ENCODE measurements around the gene TTC23. TPM values are rescaled to one million over a fixed set of nuclear protein-coding genes. Genes with fewer than 3 reads are reported as not detected.
A peak's percentile ranks its signal among the peaks of the same experiment; 100 is the strongest.

TTC23 gene
- total and polyA plus RNA-seq, 5 donors = 8.4 to 18.2 (median 15.5) TPM

DNA sequence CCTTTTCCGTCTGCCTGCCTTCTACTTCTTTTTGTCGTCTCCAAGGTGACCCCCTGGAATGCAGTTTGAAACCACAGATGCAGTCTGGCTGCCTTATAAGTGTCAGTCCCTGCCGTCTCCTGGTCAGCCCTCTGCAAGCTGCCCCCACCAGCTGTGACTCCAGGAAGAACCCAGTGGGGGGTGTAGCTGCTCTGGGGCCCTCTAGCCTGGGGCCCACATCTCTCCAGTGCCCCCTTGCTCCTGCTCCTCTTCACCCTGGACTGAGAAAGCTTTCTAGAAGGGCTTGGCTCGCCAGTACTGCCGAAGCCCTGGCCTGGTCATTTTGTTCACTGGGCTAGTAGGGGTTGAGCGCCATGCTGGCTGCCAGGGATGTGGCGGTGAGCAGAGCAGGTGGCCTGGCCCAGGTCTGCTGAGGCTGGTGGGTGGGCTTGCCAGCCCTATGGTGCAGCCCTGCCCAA, 123.2 kb downstream of the TTC23 start:
- Histone ChIP-seq H3K9me3 (ENCODE audit: control insufficient read depth, low read length) (no peaks in the 10 kb centered on the region), H3K27me3 (ENCODE audit: control insufficient read depth, insufficient read depth) (no peaks in the 10 kb centered on the region), H3K4me3 (ENCODE audit: low read length) (no peak overlapping the region), H3K4me1 (ENCODE audit: control insufficient read depth, insufficient read depth, low read length) (peaks cover 9% of the 10 kb centered on the region), H3K27ac (ENCODE audit: low read length) (peak overlapping the region; percentile 69)
- intact Hi-C loops (cut with DNase I) = no loop called here
- 79% methylated on average over 7 of the region's 7 CpGs for WGBS
- DNase-seq = no peak
- no peak for ATAC-seq

GRCh38 chr15:99125061-99125891, 124.1 kb downstream of the TTC23 start:
- Histone ChIP-seq H3K4me3 (ENCODE audit: low read length) (no peak overlapping the region), H3K27me3 (ENCODE audit: control insufficient read depth, insufficient read depth) (no peaks in the 10 kb centered on the region), H3K27ac (ENCODE audit: low read length) (peak overlapping the region; percentile 90), H3K9me3 (ENCODE audit: control insufficient read depth, low read length) (no peaks in the 10 kb centered on the region), H3K4me1 (ENCODE audit: control insufficient read depth, insufficient read depth, low read length) (peaks cover 9% of the 10 kb centered on the region)
- WGBS = 69% methylated on average over 29 of the region's 29 CpGs
- ATAC-seq (peak in 1 of 2 donors; percentile 15), DNase-seq (peak in 2 of 3 donors; percentile 11 to 57)
- intact Hi-C loops (cut with DNase I) = no loop called here

DNA sequence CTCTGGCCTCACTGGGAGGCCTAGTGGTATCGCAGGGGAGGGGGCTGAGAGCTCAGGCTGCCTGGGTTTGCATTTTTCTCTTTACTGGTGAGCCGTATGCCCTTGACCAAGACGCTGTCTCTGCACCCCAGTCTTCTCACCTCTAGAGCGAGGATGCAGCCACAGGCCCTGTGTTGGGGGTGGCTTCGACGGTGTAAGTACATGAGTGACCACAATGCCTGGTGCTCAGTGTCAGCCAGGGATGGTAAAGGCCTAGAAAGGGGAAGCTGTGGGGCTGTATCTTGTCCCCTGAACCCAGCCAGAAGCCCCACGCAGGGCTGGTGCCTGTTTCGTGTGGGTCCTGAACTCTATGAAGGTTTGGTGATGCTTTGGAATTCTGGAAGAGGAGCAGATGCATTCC, 124.7 kb downstream of the TTC23 start:
- Histone ChIP-seq H3K4me1 (ENCODE audit: control insufficient read depth, insufficient read depth, low read length) (peaks cover 9% of the 10 kb centered on the region), H3K4me3 (ENCODE audit: low read length) (no peak overlapping the region), H3K27ac (ENCODE audit: low read length) (peak overlapping the region; percentile 90), H3K27me3 (ENCODE audit: control insufficient read depth, insufficient read depth) (no peaks in the 10 kb centered on the region), H3K9me3 (ENCODE audit: control insufficient read depth, low read length) (no peaks in the 10 kb centered on the region)
- intact Hi-C loops (cut with DNase I) = no loop called here
- ATAC-seq = no peak
- 79% methylated on average over 8 of the region's 8 CpGs for WGBS
- DNase-seq = peak in 1 of 3 donors; percentile 6

GRCh38 chr15:99123713-99124451, 125.5 kb downstream of the TTC23 start:
- no peak overlapping the region for H3K4me3 ChIP-seq (ENCODE audit: low read length)
- H3K4me1 ChIP-seq (ENCODE audit: control insufficient read depth, insufficient read depth, low read length) = peaks cover 9% of the 10 kb centered on the region
- peak overlapping the region; percentile 90 for H3K27ac ChIP-seq (ENCODE audit: low read length)
- intact Hi-C loops (cut with DNase I) = no loop called here
- no peaks in the 10 kb centered on the region for H3K9me3 ChIP-seq (ENCODE audit: control insufficient read depth, low read length)
- WGBS = 11% methylated on average over 20 of the region's 20 CpGs
- DNase-seq (peak; percentile 90 to 96 (median 95)), ATAC-seq (peak; percentile 94 to 95)
- no peaks in the 10 kb centered on the region for H3K27me3 ChIP-seq (ENCODE audit: control insufficient read depth, insufficient read depth)

DNA sequence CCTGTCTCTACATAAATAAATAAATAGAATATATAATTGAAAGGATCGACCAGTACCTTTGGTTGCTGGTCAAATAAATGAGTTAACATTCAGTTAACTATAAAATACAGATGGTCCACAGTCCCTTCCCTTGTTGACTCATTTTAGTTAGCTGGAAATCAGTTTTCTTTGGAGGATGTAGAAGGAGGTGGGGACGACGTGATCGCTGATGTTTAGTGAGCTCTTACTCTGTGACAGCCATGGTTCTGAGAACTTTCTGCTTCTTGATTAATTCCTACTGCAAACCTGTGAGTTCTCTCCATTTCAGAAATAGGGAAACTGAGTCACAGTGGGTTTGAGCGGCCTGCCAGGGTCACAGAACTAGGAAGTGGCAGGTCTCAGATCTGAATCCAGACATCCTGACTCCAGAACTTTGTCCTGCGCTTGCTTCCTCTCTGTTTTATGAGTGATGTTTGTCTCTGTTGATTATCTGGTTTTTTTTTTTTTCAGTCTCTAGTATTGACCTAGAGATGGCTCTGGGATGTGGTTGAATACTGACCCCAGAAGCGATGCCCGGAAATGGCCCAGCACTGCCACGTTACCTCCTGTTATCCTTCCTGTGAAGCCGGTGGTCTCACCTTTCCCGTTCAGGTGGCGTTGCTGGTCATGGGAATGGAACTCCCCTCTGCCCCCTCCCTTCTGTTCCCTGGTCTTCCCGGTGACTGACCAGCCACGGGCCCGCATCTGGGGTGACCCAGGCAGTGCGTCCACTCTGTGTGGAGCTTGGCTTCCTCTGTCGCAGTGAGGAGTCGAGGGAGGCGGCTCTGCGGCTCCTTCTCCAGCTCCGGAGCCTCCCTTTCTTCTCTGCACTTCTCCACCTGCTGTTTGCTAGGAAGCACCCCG, 126.3 kb downstream of the TTC23 start:
- intact Hi-C loops (cut with DNase I) = no loop called here
- no peak overlapping the region for H3K4me3 ChIP-seq (ENCODE audit: low read length)
- peak overlapping the region; percentile 90 for H3K27ac ChIP-seq (ENCODE audit: low read length)
- peaks cover 9% of the 10 kb centered on the region for H3K4me1 ChIP-seq (ENCODE audit: control insufficient read depth, insufficient read depth, low read length)
- peak in 1 of 2 donors; percentile 38 for ATAC-seq
- DNase-seq = peak in 1 of 3 donors; percentile 70
- 42% methylated on average over 22 of the region's 22 CpGs for WGBS
- H3K9me3 ChIP-seq (ENCODE audit: control insufficient read depth, low read length) = no peaks in the 10 kb centered on the region
- H3K27me3 ChIP-seq (ENCODE audit: control insufficient read depth, insufficient read depth) = no peaks in the 10 kb centered on the region

GRCh38 chr15:99121691-99122410, 127.5 kb downstream of the TTC23 start:
- DNase-seq (no peak), ATAC-seq (no peak)
- Histone ChIP-seq H3K9me3 (ENCODE audit: control insufficient read depth, low read length) (no peaks in the 10 kb centered on the region), H3K4me1 (ENCODE audit: control insufficient read depth, insufficient read depth, low read length) (peaks cover 9% of the 10 kb centered on the region), H3K27me3 (ENCODE audit: control insufficient read depth, insufficient read depth) (no peaks in the 10 kb centered on the region), H3K27ac (ENCODE audit: low read length) (no peak overlapping the region), H3K4me3 (ENCODE audit: low read length) (no peak overlapping the region)
- WGBS = 83% methylated on average over 8 of the region's 8 CpGs
- intact Hi-C loops (cut with DNase I) = no loop called here

- no peaks in the 10 kb centered on the region for H3K9me3 ChIP-seq (ENCODE audit: control insufficient read depth, low read length)
- DNase-seq = peak in 1 of 3 donors; percentile 7
- peaks cover 8% of the 10 kb centered on the region for H3K4me1 ChIP-seq (ENCODE audit: control insufficient read depth, insufficient read depth, low read length)
- H3K4me3 ChIP-seq (ENCODE audit: low read length) = no peak overlapping the region
- H3K27ac ChIP-seq (ENCODE audit: low read length) = no peak overlapping the region
- WGBS = 83% methylated on average over 10 of the region's 10 CpGs
- intact Hi-C loops (cut with DNase I) = no loop called here
- H3K27me3 ChIP-seq (ENCODE audit: control insufficient read depth, insufficient read depth) = no peaks in the 10 kb centered on the region
- no peak for ATAC-seq
Measured at GRCh38 chr15:99121207-99121606, 128.2 kb downstream of the TTC23 start.

GRCh38 chr15:99120050-99120777, 129.2 kb downstream of the TTC23 start:
- intact Hi-C loops (cut with DNase I) = no loop called here
- H3K4me3 ChIP-seq (ENCODE audit: low read length) = no peak overlapping the region
- 80% methylated on average over 12 of the region's 12 CpGs for WGBS
- DNase-seq (no peak), ATAC-seq (no peak)
- H3K27me3 ChIP-seq (ENCODE audit: control insufficient read depth, insufficient read depth) = no peaks in the 10 kb centered on the region
- no peak overlapping the region for H3K27ac ChIP-seq (ENCODE audit: low read length)
- H3K9me3 ChIP-seq (ENCODE audit: control insufficient read depth, low read length) = no peaks in the 10 kb centered on the region
- peaks cover 5% of the 10 kb centered on the region for H3K4me1 ChIP-seq (ENCODE audit: control insufficient read depth, insufficient read depth, low read length)

- DNase-seq (peak in 2 of 3 donors; percentile 11 to 69), ATAC-seq (no peak)
- Histone ChIP-seq H3K4me1 (ENCODE audit: control insufficient read depth, insufficient read depth, low read length) (peaks cover 5% of the 10 kb centered on the region), H3K27me3 (ENCODE audit: control insufficient read depth, insufficient read depth) (no peaks in the 10 kb centered on the region), H3K27ac (ENCODE audit: low read length) (no peak overlapping the region), H3K4me3 (ENCODE audit: low read length) (no peak overlapping the region), H3K9me3 (ENCODE audit: control insufficient read depth, low read length) (no peaks in the 10 kb centered on the region)
- WGBS = 85% methylated on average over 22 of the region's 22 CpGs
- intact Hi-C loops (cut with DNase I) = no loop called here
Measured at GRCh38 chr15:99118801-99119546, 130.4 kb downstream of the TTC23 start.
